ENCODE results near the gene MS4A14.
"Not testable (repeated sequence)": the region's sequence is repeated elsewhere in the genome, so short reads cannot be mapped to it uniquely, and the experiment has no call there.

Gene MS4A14

DNA sequence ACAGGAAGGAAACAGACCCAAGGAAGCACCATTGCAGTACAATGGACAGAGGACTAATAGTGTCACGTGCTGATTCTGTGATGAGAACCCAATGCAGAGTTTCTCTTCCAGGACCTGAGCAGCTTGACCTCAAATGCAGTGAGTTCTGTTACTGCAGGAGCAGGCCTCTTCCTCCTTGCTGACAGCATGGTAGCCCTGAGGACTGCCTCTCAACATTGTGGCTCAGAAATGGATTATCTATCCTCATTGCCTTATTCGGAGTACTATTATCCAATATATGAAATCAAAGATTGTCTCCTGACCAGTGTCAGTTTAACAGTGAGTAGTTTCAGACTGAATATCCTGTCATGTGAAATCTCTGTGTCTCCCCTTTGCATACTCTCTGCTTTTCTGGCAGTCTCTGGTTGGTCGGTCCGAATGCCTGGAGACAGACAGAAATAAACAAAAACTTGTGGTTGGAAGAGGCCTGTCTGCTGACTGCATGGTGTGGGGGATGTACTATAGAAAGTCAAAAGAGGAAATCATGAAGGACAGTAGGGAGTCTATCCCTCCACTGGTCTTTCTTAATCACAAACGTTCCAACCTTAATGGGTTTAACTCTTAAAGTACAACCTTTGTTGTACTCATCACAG lies 6.9 kb upstream of the MS4A14 start:
- DNase-seq, result no peak

DNA sequence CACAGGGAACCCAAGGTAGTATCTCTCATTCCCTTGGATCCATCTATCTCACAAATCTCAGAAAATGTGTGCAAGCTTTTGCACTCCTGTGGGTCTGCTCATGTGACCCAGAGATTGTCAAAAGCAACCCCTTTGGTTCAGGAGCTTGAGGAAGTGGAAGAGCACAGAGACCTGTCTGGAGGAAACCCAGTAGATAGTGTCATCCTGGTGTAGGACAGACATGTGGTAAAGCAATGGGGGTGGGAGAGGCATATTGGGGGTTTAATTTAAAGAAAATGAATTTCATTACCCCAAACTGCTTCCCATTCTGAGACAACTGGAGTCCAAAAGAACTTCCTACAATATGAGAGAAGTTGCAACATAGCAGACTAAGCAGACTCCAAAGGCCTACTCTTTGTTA lies 5.8 kb upstream of the MS4A14 start:
- no peak for DNase-seq

DNA sequence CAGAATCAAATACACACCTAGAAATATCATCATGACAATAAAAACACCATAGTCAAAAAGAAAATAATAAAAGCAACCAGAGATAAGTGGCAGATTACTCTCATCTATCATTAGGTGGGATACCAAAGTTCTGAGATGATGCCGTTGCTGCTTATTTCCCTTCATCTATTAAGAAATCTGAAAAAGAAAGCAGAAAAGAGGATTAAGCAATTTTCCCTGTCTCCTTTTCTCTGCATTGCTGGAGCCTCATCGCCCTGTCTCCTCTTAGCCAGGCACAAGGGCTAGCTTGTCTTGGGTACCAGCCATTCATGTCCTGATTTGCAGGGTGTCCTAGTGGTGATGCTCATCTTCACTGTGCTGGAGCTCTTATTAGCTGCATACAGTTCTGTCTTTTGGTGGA lies 3.9 kb upstream of the MS4A14 start:
- DNase-seq, result no peak

DNA sequence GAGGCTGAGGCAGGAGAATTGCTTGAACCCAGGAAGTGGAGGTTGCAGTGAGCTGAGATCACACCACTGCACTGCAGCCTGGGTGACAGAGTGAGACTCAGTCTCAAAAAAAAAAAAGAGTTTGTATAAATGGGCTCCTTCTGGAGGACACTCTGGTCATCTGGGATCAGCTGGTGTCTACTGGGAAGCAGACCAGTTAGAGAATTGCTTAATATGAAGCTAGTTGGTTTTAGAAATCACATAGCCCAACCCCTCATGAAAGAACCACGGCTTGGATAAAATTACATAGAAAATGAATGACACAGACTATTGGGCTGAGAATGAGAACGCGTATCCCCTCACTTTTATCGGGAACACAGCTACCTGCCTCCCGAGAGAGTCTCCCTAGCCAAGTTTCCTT lies 3.2 kb upstream of the MS4A14 start:
- no peak for DNase-seq

DNA sequence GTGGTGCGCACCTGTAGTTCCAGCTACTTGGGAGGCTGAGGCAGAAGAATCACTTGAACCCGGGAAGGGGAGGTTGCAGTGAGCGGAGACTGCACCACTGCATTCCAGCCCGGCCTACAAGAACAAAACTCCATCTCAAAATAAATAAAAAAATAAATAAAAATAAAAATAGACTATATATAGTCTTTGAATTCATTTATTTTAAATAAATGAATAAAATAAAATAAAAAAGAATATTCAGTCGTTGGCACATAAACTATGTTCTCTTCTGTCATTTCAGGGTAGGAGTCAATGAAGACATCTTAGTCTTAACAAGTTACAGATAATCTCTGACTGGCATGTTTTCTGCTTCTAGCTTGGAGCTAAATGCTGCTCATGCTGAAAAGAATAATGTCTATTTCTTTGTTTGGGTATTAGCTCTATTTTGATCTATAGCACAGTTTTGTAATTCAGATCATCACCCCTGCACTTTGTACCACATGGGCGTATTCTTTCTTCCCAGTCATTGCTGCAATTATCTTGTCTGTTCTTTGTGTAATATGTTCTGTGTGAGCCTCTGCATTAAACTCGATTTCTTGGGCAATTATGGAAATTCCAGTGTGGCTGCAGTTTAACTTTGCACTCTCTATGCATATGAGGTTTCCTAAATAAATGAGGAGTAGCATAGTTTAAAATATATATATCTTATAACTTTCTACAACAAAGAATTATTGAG lies 1.4 kb upstream of the MS4A14 start:
- DNase-seq, result no peak

DNA sequence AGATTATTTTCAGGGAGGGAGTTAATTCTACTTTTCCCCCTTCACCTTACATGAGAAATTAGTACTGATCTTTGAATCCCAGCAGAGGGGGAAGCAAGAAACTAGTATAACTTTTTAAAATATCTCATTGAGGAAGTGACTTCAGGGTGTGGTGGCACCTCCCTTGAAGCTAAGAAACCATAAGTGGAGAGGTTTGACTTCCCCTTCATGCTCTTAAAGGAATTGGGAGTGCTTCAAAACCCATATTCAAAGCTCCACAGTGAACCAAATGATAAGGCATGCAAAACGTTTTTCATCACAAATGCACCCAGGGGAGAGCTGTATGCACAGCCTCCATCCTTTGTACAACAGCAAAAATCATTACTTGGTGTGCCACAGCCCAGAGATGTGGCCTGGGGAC lies 540 bp downstream of the MS4A14 start:
- no peak for DNase-seq

DNA sequence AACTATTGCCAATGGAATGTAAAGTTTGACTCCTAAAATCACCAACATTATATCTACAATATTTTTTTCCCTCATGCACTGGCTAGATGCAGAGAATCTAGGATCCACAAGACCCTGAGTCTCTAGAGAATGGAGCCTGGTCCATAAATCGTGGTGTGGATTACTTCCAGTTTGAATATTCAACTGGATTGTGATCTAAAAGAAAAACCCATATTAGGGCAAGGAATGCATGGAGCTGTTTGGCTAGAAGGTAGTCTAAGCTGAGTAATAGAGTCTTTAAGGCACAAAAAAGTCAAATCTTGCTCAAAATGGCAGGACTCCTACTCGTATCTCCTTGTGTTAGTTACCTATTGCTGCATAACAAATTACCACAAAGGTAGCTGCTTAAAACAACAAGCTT lies 23.8 kb downstream of the MS4A14 start:
- no peak for DNase-seq

DNA sequence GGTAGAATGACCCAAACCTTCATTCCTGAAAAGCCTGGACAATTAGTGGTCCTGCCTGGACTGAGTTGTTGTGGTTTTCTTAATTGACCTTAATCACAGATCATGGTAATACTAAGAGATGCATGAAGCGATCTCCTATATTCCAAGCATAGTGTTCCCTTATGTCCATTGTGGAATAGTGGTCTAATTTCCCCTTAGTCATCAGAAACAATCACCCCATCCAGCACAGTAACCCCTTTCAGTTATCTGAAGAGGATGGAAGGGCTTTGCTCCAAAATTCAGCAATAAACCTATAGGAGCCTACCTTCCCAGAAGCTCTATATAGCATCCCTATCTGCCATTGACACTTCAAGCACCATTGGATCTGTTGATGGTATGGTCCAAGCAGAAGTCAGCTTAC lies 26.4 kb downstream of the MS4A14 start:
- no peak for DNase-seq

DNA sequence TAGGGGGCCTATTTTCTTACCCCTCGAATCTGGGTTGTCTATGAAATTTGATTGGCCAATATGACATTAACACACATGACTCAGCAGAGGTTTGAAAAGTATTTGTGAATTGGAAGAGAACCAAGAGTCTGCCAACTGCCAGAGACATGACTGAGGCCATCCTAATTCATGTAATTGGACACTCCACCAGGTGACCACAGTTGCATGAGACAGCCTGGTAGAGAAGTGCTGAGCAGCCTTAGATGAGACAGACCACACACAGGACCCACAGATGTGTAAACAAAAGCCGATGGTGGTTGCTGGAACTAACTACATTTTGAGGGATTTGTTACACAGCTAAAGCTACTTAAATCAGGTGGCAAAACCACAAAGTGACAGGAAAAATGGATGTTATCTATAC lies 32.3 kb downstream of the MS4A14 start:
- DNase-seq, result no peak

DNA sequence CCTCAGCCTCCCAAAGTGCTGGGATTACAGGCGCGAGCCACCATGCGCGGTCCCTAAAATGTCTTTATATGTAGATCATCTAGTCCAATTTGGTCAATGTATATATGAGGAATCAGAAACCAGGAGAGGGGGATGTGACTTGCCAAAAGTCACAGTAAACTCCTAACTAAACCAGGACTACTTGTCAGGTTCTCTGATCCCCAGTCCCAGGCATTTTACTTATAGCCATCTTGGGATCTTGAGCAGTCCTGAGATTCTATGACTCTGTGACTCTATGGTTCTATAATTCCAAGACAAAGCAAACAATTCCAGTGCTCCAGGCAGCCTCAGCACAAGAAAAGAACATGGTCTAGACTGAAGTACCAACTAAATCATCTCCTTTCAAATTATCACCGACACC lies 33.0 kb downstream of the MS4A14 start, which contains the start of gene MS4A5:
Gene MS4A5, plus strand, starts transcription at position 301 of the 400 bp plus-strand sequence. CDS start 103 bp downstream, outside the sequence.
- no peak for DNase-seq

DNA sequence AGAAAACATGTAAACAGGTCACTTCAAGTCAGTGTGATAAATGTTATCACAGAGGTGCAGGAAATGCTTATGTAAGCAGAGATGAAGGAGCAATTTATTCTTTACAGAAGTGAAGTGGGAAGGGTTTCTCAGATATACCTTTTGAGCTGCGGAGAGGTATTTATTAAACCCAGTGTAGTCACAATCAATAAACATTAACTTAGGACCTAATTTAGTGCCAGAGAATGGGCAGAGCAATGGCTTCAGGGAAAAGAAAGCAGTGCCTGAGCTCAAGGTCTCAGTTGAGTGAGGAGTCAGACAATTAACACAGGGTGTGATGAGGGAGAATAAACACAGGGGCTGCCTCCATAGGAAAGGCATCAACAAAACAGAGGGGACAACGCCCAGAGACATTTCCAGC lies 35.0 kb downstream of the MS4A14 start:
- DNase-seq, result no peak

DNA sequence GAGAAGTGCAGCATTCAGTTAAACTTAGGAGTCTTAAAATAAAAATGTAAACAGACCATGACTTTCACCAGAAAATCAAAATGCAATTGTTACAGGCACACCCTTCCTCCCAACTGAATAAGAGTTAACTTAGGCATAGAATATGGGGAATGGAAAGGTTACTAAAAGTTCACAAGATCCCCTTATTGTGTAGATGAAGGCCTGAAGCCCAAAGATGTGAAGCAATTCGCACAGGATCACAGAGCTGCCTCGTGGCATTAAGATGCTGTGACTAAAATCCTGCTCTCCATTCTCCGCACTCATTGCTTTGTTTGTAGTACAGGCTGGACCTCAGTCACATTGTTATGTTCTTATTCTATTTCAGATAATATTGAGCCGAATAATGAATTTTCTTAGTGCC lies 37.1 kb downstream of the MS4A14 start:
- no peak for DNase-seq

DNA sequence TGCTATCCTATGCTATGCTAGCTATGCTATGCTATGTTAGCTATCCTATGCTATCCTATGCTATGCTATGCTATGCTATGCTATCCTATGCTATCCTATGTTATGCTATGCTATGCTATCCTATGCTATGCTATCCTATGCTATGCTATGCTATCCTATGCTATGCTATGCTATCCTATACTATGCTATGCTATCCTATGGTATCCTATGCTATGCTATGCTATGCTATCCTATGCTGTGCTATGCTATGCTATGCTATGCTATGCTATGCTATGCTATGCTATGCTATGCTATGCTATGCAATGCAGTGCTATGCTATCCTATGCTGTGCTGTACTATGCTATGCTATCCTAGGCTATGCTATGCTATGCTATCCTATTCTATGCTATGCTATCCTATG lies 50.8 kb downstream of the MS4A14 start:
- DNase-seq, result no peak

DNA sequence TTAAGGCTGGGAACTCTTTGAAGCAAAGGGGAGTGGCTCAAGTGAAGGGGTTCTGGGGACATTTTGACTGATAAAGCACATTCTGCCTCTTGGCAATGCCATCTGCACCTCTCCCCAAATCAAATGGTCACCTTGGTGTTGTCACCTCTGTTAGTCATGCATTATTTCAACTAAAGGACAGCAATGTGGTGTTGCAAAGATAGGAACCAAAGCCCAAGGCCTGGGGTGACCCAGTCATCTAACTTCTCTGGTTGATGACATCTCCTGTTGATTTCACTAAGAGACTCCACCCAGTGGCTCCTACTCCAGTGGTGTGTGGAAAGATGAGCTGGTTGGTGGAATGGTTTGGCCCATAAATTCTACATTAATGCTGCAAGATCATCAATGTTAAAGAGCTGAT lies 51.6 kb downstream of the MS4A14 start:
- DNase-seq, result no peak

DNA sequence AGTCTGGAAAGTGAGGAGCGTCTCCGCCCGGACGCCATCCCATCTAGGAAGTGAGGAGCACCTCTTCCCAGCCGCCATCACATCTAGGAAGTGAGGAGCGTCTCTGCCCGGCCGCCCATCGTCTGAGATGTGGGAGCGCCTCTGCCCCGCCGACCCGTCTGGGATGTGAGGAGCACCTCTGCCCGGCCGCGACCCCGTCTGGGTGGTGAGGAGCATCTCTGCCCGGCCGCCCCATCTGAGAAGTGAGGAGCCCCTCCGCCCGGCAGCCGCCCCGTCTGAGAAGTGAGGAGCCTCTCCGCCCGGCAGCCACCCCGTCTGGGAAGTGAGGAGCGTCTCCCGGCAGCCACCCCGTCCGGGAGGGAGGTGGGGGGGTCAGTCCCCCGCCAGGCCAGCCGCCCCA lies 54.9 kb downstream of the MS4A14 start:
- DNase-seq, result not testable (repeated sequence)

DNA sequence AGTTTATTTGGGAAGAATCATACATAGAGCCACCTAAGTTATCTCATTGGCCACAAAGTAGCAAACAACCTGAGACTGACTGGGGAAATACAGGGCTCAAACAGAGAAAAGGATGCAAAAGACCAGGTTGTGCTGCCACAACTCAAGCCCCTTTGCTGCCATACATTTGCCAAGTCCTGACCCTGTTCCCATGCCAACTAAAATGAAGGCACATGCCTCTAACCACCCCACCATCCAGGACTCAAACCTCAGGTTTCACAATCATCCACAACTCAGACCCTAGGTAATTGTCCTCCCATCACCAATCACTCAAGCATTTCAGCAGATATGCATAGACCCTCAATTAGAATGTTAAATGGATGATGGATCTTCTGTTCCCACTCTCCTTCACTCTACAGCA lies 58.0 kb downstream of the MS4A14 start:
- no peak for DNase-seq

DNA sequence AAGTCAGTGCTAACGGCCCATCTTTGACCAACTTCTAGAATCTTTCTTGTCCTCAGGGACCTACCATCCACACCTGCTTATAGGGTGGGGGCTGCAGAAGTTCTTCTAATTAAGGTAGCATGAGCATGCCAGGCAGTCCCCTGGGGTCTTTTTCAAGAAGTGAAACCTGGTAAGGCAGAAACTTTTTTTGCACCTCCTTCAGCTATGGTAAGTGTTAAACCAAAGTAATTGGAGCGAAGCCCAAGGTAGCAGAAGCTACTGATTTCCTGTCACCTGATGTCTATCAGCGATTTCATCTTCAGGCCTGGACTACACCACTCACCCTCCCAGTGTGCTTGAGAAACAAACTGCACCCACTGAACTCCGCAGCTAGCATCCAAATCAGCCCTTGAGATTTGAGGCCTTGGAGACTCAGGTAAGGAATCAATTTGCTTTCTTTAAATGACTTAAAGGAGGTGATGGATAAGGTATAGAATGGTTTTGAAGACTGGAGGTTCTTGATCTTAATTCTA lies 59.3 kb downstream of the MS4A14 start, which contains the start of gene MS4A1:
Gene MS4A1, plus strand, starts transcription at position 317 of the 512 bp plus-strand sequence. CDS start 6,528 bp downstream, outside the sequence.
- no peak for DNase-seq

DNA sequence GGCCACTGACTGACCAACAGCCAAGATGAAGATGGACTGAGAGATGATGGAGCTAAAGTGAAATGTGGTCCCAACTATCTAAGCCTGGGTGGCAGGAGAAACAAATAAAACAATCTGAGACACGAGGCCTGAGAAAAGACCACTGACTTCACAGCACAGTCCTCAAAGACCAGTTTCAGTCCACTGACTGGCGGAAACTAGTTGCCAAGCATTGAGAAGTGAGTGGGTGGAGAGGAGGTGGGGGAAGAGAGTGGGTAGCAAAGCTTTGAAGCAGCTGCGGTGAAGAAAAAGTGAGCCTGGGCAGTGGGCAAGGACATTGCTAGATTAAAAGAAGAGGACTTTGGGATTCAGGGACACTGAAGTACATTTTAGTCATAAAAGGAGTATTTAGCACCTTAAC lies 61.3 kb downstream of the MS4A14 start:
- DNase-seq, result no peak

DNA sequence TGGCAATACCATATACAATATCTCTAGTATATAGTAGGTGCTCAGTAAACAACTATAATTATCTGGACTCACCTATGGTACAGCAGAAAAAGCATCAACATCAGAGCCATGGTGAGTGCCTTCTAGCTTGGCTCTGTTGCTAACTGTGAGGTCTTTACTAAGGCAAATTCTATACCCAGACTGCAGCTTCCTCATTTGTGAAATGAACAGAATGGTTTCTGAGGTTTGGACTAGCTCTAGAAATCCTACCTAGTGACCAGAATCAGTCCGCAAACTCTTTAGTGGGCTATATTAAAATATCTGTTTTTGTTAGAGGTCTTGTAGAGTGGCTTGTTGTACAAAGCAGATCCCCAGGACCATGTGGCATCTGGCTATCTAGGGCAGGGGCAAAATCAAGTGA lies 63.1 kb downstream of the MS4A14 start:
- no peak for DNase-seq
